Testis (tissue), 2 donors: ENCODE results near the gene INPP4A.

Experiments used
- CTCF ChIP-seq, 3 experiments: fragments of 450-650 bp in 2 of 3; fragments of 200-600 bp in 1 of 3; sonication (generic) in 1 of 3; IDR thresholded peaks; one replicate each; pipeline ENCODE4 v1.5.1; 2016 to 2019; ENCODE audit warnings: antibody characterized with exemption in 3 of 3, mild to moderate bottlenecking in 2 of 3, moderate library complexity in 1 of 3
- POLR2A ChIP-seq: fragments of 450-650 bp; IDR thresholded peaks from one replicate; pipeline ENCODE4 v1.6.1; 2017; ENCODE audit warnings: antibody characterized with exemption, mild to moderate bottlenecking, moderate library complexity

- no peak for TF ChIP-seq CTCF (IDR thresholded peaks at IDR 0.05)
- TF ChIP-seq POLR2A: no peak
Measured at GRCh38 chr2:98472961-98473746, 28.5 kb downstream of the INPP4A start.
